ENCODE results near the gene TMEM151A. TPM values are rescaled to one million over a fixed set of nuclear protein-coding genes. Genes with fewer than 3 reads are reported as not detected.

The TMEM151A gene
- total RNA-seq, 4 donors from 2014 or later = not detected

DNA sequence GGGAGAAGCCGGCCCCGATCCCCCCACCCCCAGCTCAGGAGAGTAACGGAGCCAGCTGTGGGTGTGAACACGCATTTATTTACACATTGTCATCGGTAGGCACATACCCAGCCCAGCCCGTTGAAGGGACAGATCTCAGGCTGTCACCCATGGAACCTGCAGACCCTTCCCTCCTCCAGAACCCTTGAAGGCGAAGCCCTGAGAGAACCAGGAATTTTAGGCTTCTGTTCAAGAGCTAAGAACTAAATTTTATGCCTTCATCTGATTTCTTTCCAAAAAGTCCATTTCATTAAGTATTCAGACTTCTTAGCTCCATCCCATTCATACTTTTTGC, 53.6 kb downstream of the TMEM151A start:
- Histone ChIP-seq H3K27me3 (no peaks in the 10 kb centered on the region), H3K9me3 (no peaks in the 10 kb centered on the region), H3K36me3 (peaks cover 0 to 32% (median 18%) of the 10 kb centered on the region in 3 donors), H3K4me1 (peaks cover 3 to 51% (median 27%) of the 10 kb centered on the region in 4 donors), H3K4me3 (peak overlapping the region; percentile 72 to 97 (median 86)), H3K27ac (peak overlapping the region; percentile 46 to 95 (median 82))
- TF ChIP-seq CTCF (IDR thresholded peaks at IDR 0.05) (no peak), POLR2A (IDR thresholded peaks at IDR 0.05) (no peak), EP300 (IDR thresholded peaks at IDR 0.05) (no peak)
- WGBS, 2 donors = 5 to 6% methylated on average over 4 to 7 of the region's 7 CpGs
- DNase-seq (ENCODE audit: low spot score in 2 of 2) = no peak

Other genes starting within 250 kb of the TMEM151A start
- not detected for gene GAL3ST3, start 242.7 kb upstream of the TMEM151A start, total RNA-seq
- 100 to 1,000 TPM; 148 to 216 (median 156) TPM for gene SF3B2, start 239.5 kb upstream of the TMEM151A start, total RNA-seq
- 10 to 100 TPM; 32.0 to 62.7 (median 51.8) TPM for gene PACS1, start 221.6 kb upstream of the TMEM151A start, total RNA-seq
- gene KLC2, start 34.2 kb upstream of the TMEM151A start, total RNA-seq = 10 to 100 TPM; 14.9 to 32.7 (median 23.9) TPM
- gene RAB1B, start 23.3 kb upstream of the TMEM151A start, total RNA-seq = 100 to 1,000 TPM in 2 of 4 donors, 10 to 100 TPM in 2; 76.3 to 144 (median 96.8) TPM
- gene CNIH2, start 13.7 kb upstream of the TMEM151A start, total RNA-seq = not detected
- 100 to 1,000 TPM in 2 of 4 donors, 10 to 100 TPM in 2; 76.0 to 143 (median 90.6) TPM for gene YIF1A, start 2.8 kb upstream of the TMEM151A start, total RNA-seq
- gene CD248, start 25.1 kb downstream of the TMEM151A start, total RNA-seq = 10 to 100 TPM; 29.9 to 69.7 (median 47.3) TPM
- gene RIN1, start 44.5 kb downstream of the TMEM151A start, total RNA-seq = 10 to 100 TPM in 1 of 4 donors, 1 to 10 TPM in 3; 2.4 to 14.1 (median 4.1) TPM
- 10 to 100 TPM; 27.2 to 44.7 (median 34.8) TPM for gene BRMS1, start 53.2 kb downstream of the TMEM151A start, total RNA-seq
- gene B4GAT1, start 55.7 kb downstream of the TMEM151A start, total RNA-seq = 100 to 1,000 TPM in 1 of 4 donors, 10 to 100 TPM in 3; 53.4 to 105 (median 97.6) TPM
- gene SLC29A2, start 79.9 kb downstream of the TMEM151A start, total RNA-seq = 1 to 10 TPM; 1.5 to 5.4 (median 2.4) TPM
- under 1 TPM in 1 of 4 donors, not detected in 3; 0.42 TPM for gene NPAS4, start 129.1 kb downstream of the TMEM151A start, total RNA-seq
- gene MRPL11, start 147.0 kb downstream of the TMEM151A start, total RNA-seq = 10 to 100 TPM; 42.9 to 63.8 (median 53.9) TPM
- gene PELI3, start 175.0 kb downstream of the TMEM151A start, total RNA-seq = 10 to 100 TPM; 14.4 to 26.4 (median 20.4) TPM
- gene DPP3, start 188.5 kb downstream of the TMEM151A start, total RNA-seq = 10 to 100 TPM; 12.2 to 41.8 (median 25.0) TPM
- gene BBS1, start 218.7 kb downstream of the TMEM151A start, total RNA-seq = 100 to 1,000 TPM in 2 of 4 donors, 10 to 100 TPM in 2; 66.1 to 161 (median 104) TPM